ENCODE data around the gene HOMER1.
A peak's percentile ranks its signal among the peaks of the same experiment; 100 is the strongest.
"Not testable (repeated sequence)": the region's sequence is repeated elsewhere in the genome, so short reads cannot be mapped to it uniquely, and the experiment has no call there.

The HOMER1 gene

GRCh38 chr5:79516331-79516730, 2.4 kb upstream of the HOMER1 start:
- DNase-seq: not testable (repeated sequence)

DNA sequence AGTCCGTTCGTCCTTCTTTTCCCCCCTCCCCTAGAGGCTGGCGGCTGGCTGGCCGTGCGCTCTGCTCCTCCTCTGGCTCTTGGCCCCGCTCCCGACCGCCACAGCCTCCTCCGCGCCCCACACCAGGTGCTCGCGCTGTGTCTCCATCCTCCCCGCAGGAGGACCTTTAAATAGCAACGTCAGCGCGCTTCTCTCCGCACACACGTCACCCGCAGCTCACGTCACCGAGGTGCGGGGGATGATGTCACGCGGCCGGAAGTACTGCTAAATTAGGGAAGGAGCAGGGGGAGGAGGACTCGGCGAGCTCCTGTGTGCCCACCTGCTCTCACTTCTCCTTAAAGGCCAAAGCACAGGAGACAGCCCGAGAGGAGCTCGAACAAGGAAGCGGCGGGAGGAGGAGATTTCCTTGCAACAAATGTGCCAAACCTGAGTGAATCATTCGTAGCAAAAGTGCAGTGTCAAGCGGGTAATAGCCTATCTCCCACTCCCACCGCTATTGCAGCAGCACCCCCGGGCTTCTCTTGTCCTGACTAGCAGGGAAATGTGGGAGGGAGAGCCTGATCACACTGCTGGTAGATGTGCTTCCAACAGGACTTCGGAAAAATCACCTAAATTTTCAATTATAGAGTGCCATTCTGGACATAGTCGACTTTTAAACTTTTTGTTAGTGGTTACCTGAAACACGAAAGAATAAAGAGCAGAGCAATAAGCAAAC, 614 bp upstream of the HOMER1 start:
- peak; percentile 86 for DNase-seq

DNA sequence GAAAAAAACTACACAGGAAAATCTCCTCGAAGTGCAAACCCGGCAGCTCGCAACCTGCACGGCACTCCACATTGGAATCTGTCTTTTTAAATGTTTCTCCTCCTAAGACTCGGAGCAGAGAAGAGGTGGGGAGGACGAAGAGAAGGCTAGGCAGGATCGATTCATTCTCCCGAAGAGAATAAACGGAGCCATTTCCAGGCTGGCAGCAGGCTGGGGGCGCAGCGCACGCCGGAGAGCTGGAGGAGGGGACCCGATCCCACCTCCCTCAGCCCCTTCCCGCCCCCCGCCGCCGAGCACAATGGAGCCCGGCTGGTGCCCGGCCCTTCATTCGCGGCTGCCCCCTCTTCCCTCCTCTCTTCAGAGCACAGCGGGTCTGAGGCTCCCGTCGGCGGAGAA, 628 bp downstream of the HOMER1 start:
- no peak for DNase-seq

DNA sequence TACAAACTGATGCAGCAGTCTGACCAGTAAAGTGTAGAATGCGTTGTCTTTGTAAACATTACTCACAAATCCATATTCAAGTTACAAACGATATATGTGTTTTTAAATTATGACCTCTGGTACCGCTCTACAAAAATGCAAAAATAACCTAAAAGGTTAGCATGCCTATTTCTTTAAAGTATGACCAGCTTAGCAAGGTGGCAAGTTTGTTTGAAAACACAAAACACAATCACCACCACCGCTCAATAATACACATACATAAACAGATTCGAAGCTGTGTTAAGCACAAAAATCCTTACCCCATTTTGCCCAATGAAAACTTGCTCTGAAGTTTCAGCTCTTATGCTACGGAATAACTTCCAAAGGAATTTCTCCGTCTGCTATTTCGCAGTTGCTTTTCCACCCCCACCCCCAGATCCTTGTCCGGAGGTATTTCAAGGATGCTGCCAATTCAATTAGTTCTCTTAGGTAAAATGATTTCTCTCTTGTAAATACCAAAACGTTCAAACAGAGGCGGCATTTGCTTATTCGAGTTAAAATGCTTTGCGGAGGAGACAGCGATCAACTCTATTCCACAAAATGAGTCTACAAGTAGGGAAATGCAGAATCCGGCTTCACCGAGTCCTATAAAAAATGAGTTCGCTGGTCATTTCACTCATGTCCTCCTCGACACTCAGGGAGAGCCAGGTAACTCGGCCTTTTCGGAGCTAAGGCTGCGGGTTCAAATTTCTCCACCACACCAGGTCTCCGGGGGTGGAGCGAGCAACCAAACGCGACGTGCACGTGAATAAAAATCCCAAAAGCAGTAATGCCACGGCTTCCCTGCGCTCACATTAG, 1.2 kb downstream of the HOMER1 start:
- DNase-seq: no peak

- no peak for DNase-seq
Measured at GRCh38 chr5:79512049-79512448, 1.9 kb downstream of the HOMER1 start.

GRCh38 chr5:79510638-79511037, 3.3 kb downstream of the HOMER1 start:
- no peak for DNase-seq

DNA sequence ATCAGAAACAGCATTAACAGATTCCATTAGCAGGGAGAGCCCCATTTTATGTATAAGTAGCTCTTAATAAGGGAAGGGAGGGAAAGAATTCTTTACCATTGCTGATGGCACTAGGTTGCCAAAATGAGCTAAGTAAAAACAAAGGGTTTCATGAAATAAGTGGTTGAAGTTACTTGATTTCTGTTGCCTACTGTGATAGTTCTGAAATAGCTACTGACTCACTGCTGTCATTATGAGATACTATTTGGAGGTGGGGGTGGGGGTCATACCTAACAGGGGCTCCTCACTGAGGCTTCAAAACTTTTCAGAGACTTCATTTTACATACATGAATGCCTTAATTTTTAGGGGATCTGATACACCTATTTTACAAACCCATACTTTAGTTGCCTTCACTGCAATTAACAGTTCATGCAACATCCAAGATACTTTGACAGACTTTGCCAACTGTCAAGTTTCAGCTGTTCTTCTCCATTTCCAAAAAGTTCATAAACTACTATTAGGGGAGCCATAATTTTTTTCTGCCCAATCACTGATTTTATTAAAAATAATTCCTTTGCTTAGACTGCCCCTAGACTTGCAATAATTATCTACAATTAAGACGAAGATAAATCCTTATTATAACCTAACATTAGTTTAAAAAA, 4.6 kb downstream of the HOMER1 start:
- no peak for DNase-seq

GRCh38 chr5:79508794-79509193, 5.1 kb downstream of the HOMER1 start:
- no peak for DNase-seq

DNA sequence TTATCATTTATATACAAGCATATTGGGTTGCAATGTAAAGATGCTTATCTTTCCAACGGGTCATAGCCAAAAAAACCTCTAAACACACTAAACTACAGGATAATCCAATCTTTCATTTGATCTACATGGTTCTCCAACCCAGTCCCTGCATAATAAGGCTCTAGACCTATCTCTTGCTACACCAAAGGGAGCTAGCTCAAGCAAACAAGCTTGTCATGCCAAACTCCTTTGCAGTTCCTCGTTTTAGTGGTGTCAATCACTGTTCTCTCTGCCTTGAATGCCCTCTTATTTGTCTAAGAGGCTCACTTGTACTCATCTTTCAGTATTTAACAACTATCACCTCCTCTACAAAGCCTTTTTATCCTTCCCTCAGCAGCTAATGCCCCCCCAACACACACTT, 5.6 kb downstream of the HOMER1 start:
- DNase-seq: no peak

GRCh38 chr5:79507251-79508205, 6.4 kb downstream of the HOMER1 start:
- DNase-seq: no peak

- no peak for DNase-seq
Measured at GRCh38 chr5:79505138-79505537, 8.8 kb downstream of the HOMER1 start.

DNA sequence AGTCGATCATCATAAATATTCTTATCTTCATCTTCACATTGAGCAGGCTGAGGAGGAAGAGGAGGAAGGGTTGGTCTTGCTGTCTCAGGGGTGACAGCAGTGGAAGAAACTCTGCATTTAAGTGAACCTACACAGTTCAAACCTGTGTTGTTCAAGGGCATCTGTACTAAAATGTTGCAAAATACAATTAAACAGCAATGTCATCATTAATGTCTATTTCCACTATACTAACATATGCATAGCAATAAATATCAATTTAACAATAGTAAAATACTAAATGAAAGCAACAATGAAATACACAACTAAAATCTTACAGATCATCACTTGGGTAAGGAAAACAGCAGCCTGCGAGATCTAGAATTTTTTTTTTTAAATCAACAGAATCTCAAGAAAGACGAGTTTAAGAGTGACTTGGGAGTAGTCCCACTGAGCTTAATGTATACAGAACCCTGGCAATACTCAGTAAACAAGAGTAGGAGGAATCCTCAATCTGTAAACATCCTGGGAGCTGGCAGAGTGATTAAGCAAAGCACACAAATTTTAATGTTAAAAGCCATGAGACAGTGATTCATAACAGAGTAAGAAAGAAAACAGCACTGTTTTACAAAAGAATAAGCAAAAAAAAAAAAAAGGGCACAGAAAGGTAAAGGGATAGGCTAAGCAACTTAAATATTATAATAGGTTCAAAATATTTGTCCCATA, 10.0 kb downstream of the HOMER1 start:
- no peak for DNase-seq

- DNase-seq: no peak
Measured at GRCh38 chr5:79499640-79500273, 14.2 kb downstream of the HOMER1 start.

DNA sequence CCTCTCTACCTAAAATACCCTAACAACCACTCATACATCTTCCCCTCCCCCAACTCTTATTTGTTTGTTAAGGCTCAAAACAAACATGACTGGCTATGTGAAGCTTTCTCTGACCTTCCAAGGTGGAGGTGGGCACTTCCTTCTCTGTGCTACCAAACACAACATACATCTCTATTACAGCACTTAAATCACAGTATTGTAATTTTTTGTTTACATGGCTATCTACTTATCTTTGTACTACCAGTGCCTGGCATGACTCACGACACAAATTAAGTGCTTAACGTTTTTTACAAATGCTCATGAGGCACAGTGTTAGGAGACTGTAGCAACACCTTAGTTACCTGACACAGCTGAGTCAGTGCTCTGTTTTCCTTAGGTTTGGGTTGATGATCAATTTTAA, 18.6 kb downstream of the HOMER1 start:
- peak; percentile 77 for DNase-seq

DNA sequence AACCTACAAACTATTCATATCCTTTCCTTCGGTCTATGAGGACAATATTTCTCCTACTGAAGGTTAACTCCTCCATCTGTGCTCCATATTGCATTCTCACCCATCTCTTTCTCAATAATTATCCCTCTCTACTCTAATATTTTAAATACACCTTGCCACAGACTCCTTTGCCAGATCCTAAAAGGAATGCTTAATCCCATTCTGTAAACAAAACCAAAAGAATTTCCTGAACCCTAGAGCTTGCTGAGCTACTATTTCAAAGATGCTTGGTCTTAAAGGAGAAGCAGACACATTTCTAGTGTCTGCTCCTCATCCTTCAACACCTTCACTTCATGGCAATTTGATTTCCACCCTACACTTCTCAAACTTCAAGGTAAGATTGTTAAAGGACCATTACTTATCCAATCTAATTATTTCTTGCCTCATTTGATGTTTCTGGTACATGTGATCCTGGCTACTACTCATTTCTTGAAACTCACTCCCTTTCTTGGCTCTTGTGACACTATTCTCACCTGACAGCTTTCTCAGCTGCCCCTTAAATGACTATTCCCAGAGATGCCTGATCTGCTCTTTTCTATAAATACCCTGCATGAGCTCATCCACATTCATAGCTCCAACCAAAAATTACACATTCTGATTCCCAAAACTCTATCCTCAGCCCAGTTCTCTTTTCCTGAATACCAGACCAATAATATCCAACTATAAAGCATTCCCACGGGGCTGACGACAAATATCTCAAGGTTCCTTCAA, 20.2 kb downstream of the HOMER1 start:
- DNase-seq: no peak

DNA sequence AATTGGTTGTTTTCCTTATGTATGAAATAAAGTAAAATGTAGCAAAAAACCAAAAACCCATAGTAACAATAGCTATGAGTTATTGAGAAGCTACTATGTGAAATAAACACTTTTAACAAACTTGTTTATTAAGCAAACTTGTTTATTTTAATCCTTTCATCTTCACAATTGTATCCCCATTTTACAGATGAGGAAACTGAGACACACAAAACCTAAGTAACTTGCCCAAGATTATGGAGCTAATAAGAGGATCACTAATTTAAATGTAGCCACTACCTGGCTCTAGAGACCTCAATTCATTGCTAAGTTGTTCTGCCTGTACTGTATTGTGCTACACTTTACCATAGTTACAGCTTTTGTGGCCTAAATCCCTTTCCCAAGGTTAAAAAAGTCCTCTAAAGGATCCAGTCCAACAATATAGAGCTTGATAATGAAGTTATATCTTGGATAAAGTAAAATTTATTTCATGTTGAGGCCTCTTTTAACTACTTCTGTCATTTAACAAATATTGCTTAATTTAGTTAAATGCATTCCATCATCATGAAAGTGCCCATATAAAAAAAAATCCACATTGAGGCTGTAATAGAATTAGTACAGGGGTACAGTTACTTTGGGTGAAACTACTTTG, 22.1 kb downstream of the HOMER1 start:
- no peak for DNase-seq

DNA sequence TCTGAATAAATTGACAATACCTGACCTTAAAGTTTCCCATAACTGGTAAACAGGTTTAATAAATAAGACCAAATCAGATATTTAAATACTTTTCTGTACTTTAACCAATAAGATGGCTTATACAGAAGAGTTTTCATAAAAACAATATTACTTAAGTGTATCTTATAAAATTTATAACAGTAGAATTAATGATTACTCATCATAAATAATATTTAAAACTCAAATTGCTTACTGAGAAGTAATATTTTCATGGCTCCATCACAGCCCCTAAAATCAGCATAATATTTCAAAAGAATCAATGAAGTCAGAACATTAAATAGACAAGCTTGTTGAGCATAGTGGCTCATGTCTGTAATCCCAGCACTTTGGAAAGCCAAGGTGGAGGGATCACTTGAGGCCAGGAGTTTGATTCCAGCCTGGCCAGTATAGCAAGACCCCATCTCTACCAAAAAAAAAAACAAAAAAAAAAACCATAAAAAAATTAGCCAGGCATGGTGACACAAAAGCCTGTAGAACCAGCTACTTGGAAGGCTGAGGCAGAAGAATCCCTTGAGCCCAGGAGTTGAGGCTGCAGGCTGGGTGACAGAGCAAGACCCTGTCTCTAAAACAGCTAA, 23.5 kb downstream of the HOMER1 start:
- DNase-seq: no peak

GRCh38 chr5:79489773-79490172, 24.2 kb downstream of the HOMER1 start:
- no peak for DNase-seq

DNA sequence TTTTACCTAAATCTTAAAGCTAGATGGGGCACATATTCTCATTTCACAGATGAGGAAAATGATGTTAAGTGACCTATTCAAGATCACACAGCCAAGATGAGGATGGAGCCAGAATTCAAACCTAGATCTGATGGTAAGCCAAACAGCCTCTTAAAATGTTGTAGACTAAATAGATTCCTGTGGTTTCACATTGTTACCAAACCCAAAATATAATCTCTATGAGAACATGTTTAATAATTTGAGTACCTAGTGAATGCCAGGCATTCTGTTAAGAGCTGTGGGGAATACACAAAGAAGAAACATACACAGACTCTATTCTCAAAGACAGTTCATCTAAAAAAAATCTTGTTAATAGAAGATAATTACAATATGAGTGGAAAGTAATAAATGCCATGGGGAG, 25.2 kb downstream of the HOMER1 start:
- DNase-seq: no peak

DNA sequence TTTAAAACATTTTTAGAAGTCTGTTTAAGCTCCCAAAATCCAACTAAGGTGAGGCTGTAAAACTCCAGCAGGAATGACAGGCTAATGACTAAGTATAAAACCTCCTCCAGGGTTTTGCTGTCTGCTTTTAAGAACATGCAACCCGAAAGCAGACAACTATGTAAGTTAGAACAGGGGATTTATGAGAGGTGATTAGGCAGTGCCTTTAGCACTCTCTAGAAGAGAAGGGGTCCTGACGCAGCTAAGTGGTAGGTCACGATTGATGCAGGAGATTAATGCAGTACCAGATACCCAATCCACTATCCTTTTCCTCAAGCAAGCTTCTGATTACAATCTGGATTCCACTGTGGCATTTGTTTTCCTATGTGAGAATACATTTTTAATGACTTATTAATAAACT, 25.9 kb downstream of the HOMER1 start:
- no peak for DNase-seq
